Measurements from ENCODE around the gene IFI27L2.

IFI27L2 gene

DNA sequence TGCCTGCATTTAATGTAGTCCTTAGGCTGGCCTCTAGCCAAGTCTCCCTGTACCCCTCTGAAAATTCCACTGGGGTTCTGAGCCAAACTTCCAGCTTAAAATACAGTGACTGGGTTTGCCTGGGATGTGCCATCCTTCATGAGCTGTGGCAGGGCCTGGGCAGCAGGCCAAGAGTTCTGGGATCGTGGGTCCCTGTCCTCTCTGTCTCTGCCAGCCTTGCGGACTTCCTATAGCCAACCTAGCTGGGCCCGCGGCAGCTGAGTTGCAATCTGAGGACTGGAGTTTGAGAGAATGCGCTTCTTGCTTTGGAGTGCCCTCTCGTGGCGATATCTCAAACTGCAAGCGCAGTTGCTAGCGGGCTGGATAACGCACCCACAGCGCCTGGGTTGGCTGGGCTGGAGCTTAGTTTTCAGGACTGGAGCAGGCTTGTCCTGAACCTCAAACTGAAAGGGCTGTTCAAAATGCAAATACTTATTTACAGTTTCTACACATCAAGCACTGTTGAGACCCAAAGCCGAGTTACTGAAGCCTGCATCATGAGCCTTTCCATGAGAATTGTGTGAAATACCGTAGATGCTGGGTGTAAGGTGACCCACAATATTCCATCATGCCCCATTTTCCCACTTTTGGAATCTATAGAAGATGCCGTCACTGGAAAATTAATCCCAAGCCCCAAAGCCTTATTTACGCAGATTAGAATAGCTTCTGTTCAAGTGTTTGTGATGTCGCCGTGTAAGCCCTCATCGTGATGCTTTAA is 7.3 kb upstream of the IFI27L2 start:
- in situ Hi-C loops (cut with MboI; ENCODE audit: low pct_unique_long_range_greater_than_20kb, low sequenced_read_pairs, unreplicated experiment), result loop anchor here (25.0 kb wide), 1 partner anchor 99 kb away; the partner anchor contains the start of gene OTUB2
- TF ChIP-seq, protein P1, sequence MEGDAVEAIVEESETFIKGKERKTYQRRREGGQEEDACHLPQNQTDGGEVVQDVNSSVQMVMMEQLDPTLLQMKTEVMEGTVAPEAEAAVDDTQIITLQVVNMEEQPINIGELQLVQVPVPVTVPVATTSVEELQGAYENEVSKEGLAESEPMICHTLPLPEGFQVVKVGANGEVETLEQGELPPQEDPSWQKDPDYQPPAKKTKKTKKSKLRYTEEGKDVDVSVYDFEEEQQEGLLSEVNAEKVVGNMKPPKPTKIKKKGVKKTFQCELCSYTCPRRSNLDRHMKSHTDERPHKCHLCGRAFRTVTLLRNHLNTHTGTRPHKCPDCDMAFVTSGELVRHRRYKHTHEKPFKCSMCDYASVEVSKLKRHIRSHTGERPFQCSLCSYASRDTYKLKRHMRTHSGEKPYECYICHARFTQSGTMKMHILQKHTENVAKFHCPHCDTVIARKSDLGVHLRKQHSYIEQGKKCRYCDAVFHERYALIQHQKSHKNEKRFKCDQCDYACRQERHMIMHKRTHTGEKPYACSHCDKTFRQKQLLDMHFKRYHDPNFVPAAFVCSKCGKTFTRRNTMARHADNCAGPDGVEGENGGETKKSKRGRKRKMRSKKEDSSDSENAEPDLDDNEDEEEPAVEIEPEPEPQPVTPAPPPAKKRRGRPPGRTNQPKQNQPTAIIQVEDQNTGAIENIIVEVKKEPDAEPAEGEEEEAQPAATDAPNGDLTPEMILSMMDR (IDR thresholded peaks at IDR 0.05; ENCODE audit: extremely low read depth, insufficient read depth, missing control alignments), result peak; percentile 98
- DNase-seq (ENCODE audit: low spot score), result peak; percentile 72

DNA sequence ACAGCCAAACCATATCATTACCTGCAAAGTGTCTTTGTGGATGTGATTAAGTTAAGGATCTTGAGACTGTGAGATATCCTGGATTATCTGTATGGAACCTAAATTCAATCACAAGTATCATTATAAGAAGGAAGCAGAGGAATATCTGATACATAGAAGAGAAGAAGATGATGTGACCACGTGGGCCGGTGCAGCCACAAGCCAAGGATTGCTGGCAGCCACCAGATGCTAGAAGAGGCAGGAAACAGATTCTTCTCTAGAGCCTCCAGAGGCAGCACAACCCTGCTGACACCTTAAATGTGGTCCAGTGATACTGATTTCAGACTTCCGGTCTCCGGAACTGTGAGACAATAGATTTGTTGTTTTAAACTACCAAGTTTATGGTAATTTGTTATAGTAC is 6.1 kb upstream of the IFI27L2 start:
- no peak for DNase-seq (ENCODE audit: low spot score)
- TF ChIP-seq, protein P1 (IDR thresholded peaks at IDR 0.05; ENCODE audit: extremely low read depth, insufficient read depth, missing control alignments), result no peak
- in situ Hi-C loops (cut with MboI; ENCODE audit: low pct_unique_long_range_greater_than_20kb, low sequenced_read_pairs, unreplicated experiment), result loop anchor here (25.0 kb wide), 1 partner anchor 98 kb away; the partner anchor contains the start of gene OTUB2

DNA sequence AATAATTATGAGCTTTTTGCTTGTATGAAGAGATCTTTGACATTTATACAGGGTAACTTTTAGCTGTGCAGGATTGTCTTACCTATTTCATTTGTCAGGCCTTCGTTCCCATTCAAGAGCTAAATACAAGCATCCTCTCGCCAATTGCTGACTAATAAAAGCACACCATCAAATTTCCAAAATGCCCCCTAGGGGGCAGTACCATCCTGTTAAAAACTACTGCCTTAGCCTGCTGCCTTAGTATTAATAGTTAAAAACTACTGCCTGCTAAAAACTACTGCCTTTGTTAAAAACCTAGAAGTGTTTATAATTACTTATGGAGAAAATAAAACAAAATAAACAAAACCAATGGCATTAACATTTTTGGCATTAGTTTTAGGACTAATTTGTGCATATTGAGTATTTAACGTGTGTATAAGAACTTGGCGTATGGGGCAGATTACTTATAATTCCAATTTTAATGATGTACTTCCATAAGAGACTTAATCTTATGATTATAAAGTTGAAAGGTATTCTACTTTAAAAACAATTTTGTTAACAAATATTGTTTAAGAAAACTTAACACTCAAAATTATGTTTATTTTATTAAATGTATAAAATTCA is 3.0 kb upstream of the IFI27L2 start:
- in situ Hi-C loops (cut with MboI; ENCODE audit: low pct_unique_long_range_greater_than_20kb, low sequenced_read_pairs, unreplicated experiment), result loop anchor here (25.0 kb wide), 1 partner anchor 95 kb away; the partner anchor contains the start of gene OTUB2

DNA sequence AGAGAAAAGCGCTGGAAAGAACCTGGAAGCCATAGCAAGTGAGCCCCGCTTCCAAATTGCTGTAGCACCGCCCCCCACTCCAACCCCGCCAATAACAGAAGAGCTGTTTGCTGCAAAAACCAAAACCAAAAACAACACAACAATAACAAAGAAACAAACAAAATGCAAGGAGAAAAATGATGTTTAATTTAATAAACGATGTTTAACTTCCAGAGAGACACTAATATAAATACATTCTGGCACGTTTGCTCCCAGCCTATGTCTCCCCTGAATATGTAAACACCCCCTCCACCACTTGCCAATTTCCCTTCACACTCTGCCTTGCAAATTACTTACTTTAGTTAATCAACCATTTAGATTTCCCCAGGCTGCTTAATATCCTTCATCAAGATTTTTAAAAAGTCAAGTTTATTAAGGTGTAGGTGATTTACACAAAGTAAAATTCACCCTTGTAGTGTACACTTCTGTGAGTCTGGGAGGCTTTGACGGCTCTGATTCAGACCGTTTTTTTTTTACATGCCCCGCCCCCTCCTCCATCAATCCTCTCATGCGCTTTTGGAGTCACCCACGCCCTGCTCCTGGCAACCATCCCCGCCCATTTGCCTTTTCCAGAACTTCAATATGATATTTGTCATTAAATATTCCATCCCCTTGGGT is 482 bp upstream of the IFI27L2 start:
- in situ Hi-C loops (cut with MboI; ENCODE audit: low pct_unique_long_range_greater_than_20kb, low sequenced_read_pairs, unreplicated experiment), result loop anchor here (25.0 kb wide), 1 partner anchor 93 kb away; the partner anchor contains the start of gene OTUB2
- peak; percentile 36 for DNase-seq (ENCODE audit: low spot score)
- TF ChIP-seq, protein P1 (IDR thresholded peaks at IDR 0.05; ENCODE audit: extremely low read depth, insufficient read depth, missing control alignments), result no peak

More for the DNA sequence above, 3.0 kb upstream of the IFI27L2 start:
- DNase-seq (ENCODE audit: low spot score), result peak; percentile 65
- TF ChIP-seq, protein P1 (IDR thresholded peaks at IDR 0.05; ENCODE audit: extremely low read depth, insufficient read depth, missing control alignments), result peak; percentile 61

DNA sequence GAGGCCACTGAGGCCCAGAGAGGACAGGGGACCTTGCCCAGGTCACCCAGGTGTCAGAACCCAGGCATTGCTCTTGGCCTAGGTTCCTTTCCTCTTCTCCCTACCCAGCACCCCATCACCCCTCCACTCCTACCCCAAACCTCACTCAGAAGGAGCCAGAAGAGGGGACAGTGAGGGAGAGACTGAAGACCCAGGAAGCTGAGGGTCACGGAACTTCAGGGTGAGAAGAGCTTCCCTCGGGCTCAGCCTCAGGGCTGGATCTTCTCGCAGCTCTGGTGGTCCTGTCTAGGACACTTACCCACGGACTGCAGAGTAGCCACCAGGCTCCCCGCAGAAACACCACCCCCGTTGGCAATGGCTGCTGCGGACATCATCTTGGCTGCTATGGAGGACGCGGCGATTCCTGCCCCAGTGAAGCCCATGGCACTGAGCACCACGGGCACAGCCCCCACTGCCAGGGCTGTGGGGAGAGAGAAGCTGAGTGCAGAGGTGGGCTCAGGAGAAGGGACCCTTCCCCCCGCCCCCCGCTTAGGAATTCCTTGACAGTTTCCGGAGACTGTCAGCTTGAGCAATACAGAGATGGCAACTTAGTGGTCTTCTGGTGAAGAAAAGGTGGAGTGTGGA is 1.1 kb downstream of the IFI27L2 start:
- TF ChIP-seq, protein P1 (IDR thresholded peaks at IDR 0.05; ENCODE audit: extremely low read depth, insufficient read depth, missing control alignments), result no peak
- in situ Hi-C loops (cut with MboI; ENCODE audit: low pct_unique_long_range_greater_than_20kb, low sequenced_read_pairs, unreplicated experiment), result loop anchor here (25.0 kb wide), 1 partner anchor 91 kb away; the partner anchor contains the start of gene OTUB2
- no peak for DNase-seq (ENCODE audit: low spot score)

DNA sequence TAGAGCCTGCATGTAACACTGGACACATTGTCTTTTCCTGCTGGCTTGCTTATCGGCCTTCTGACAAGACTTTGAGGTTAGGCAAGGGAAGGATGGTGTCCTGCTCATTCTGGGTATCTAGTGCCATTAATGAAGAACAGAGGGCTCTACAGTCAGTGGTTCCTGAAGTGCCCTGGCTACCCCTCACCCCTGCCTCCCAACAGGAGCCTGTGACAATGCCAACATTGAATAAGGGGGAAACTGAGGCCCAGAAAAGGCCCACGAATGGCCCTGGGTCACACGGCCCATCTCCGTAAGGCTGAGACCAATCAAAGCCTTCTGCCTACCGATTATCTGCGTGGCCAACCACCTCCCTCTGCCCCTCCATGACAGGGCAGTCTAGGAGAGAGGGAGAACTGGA is 2.1 kb downstream of the IFI27L2 start:
- TF ChIP-seq, protein P1 (IDR thresholded peaks at IDR 0.05; ENCODE audit: extremely low read depth, insufficient read depth, missing control alignments), result no peak
- DNase-seq (ENCODE audit: low spot score), result no peak
- in situ Hi-C loops (cut with MboI; ENCODE audit: low pct_unique_long_range_greater_than_20kb, low sequenced_read_pairs, unreplicated experiment), result loop anchor here (25.0 kb wide), 1 partner anchor 90 kb away; the partner anchor contains the start of gene OTUB2
